CD14-positive monocyte (primary cell): Measurements from ENCODE around the gene SYCP1. TPM values are rescaled to one million over a fixed set of nuclear protein-coding genes. Genes with fewer than 3 reads are reported as not detected.

Source experiments
- DNase-seq, 3 donors: peaks; one replicate each; pipeline ENCODE4 v3.0.0-alpha.2; 2011 to 2022
- H2AFZ ChIP-seq: 2 replicates; pipeline ENCODE4 v1.6.0; 2012; ENCODE audit warnings: mild to moderate bottlenecking, low read depth, low read length, inconsistent platforms; ENCODE audit not compliant: insufficient read depth, poor library complexity, severe bottlenecking
- H3K27ac ChIP-seq, 2 donors: 1 replicate in 1 of 2; 2 replicates in 1 of 2; pipeline ENCODE4 v1.5.1; 2012 to 2013; ENCODE audit warnings: low read length in 2 of 2, control low read depth in 1 of 2, inconsistent platforms in 1 of 2, low read depth in 1 of 2, mild to moderate bottlenecking in 1 of 2
- H3K27me3 ChIP-seq, 2 donors: one replicate each; pipeline versions ENCODE4 v1.6.0 to v1.6.1; 2011 to 2013; ENCODE audit warnings: low read length in 2 of 2; ENCODE audit not compliant: control insufficient read depth in 2 of 2, insufficient read depth in 2 of 2
- H3K36me3 ChIP-seq, 2 donors: replicated peaks in 1 of 2; 1 replicate in 1 of 2; 2 replicates in 1 of 2; pipeline versions ENCODE4 v1.5.1 to v1.6.1; 2012 to 2013; ENCODE audit warnings: low read length in 2 of 2, control low read depth in 1 of 2, inconsistent platforms in 1 of 2, mild to moderate bottlenecking in 1 of 2; ENCODE audit not compliant: insufficient read depth in 2 of 2, control insufficient read depth in 1 of 2
- H3K4me1 ChIP-seq, 2 donors: 1 replicate in 1 of 2; 2 replicates in 1 of 2; pipeline versions ENCODE4 v1.5.1 to v1.6.1; 2012 to 2013; ENCODE audit warnings: low read length in 2 of 2, control low read depth in 1 of 2, inconsistent platforms in 1 of 2, mild to moderate bottlenecking in 1 of 2, moderate library complexity in 1 of 2; ENCODE audit not compliant: insufficient read depth in 2 of 2, control insufficient read depth in 1 of 2
- H3K4me2 ChIP-seq: replicated peaks from 2 replicates; pipeline ENCODE3; 2012; ENCODE audit warnings: low read length, moderate library complexity, mild to moderate bottlenecking; ENCODE audit not compliant: poor library complexity, severe bottlenecking; ENCODE audit errors: extremely low read depth
- H3K4me3 ChIP-seq, 3 experiments: fragments of 200-600 bp in 1 of 3; sonication (generic) in 1 of 3; replicated peaks in 1 of 3; 1 replicate in 2 of 3; 2 replicates in 1 of 3; pipeline ENCODE4 v1.5.1; 2011 to 2013; ENCODE audit warnings: low read length in 3 of 3, mild to moderate bottlenecking in 3 of 3, control low read depth in 2 of 3, low read depth in 2 of 3, inconsistent platforms in 1 of 3, moderate library complexity in 1 of 3
- H3K79me2 ChIP-seq: 2 replicates; pipeline ENCODE4 v1.6.0; 2012; ENCODE audit warnings: mild to moderate bottlenecking, control low read depth, inconsistent platforms, low read length, moderate library complexity; ENCODE audit not compliant: insufficient read depth
- H3K9ac ChIP-seq: 2 replicates; pipeline ENCODE4 v1.6.0; 2017; ENCODE audit warnings: low read length, mild to moderate bottlenecking; ENCODE audit not compliant: insufficient read depth, poor library complexity, severe bottlenecking
- H3K9me3 ChIP-seq, 2 donors: replicated peaks in 1 of 2; 1 replicate in 1 of 2; 2 replicates in 1 of 2; pipeline versions ENCODE4 v1.5.1 to v1.6.1; 2012 to 2013; ENCODE audit warnings: low read length in 2 of 2, control low read depth in 1 of 2; ENCODE audit not compliant: control insufficient read depth in 1 of 2, insufficient read depth in 1 of 2
- H4K20me1 ChIP-seq: 2 replicates; pipeline ENCODE4 v1.6.0; 2012; ENCODE audit warnings: mild to moderate bottlenecking, low read length, control low read depth, moderate library complexity; ENCODE audit not compliant: insufficient read depth
- H3K27ac Mint-ChIP-seq, 7 donors: one replicate each; pipeline ENCODE4 v1.8.0; 2020; ENCODE audit warnings: mild to moderate bottlenecking in 7 of 7, mixed read lengths in 7 of 7, moderate library complexity in 6 of 7, inconsistent platforms in 2 of 7
- H3K27me3 Mint-ChIP-seq, 3 donors: one replicate each; pipeline ENCODE4 v1.8.0; 2021 to 2022; ENCODE audit warnings: low read depth in 3 of 3, mild to moderate bottlenecking in 3 of 3, mixed read lengths in 3 of 3, moderate library complexity in 3 of 3, inconsistent platforms in 1 of 3
- H3K36me3 Mint-ChIP-seq, 2 donors: one replicate each; pipeline ENCODE4 v1.8.0; 2020; ENCODE audit warnings: mixed read lengths in 2 of 2, inconsistent platforms in 1 of 2, mild to moderate bottlenecking in 1 of 2
- H3K4me1 Mint-ChIP-seq: one replicate; pipeline ENCODE4 v1.8.0; 2020; ENCODE audit warnings: mild to moderate bottlenecking, mixed read lengths
- H3K4me3 Mint-ChIP-seq, 2 donors: one replicate each; pipeline ENCODE4 v1.8.0; 2020; ENCODE audit warnings: mild to moderate bottlenecking in 2 of 2, mixed read lengths in 2 of 2, moderate library complexity in 1 of 2
- H3K9me3 Mint-ChIP-seq, 7 donors: one replicate each; pipeline ENCODE4 v1.8.0; 2020 to 2022; ENCODE audit warnings: mixed read lengths in 7 of 7, mild to moderate bottlenecking in 6 of 7, moderate library complexity in 6 of 7, inconsistent platforms in 2 of 7
- WGBS: methylation state at CpG from one replicate; pipeline ENCODE4 v1.1.5; 2013; ENCODE audit warnings: missing lambda C conversion rate; ENCODE audit not compliant: insufficient coverage; 5-methylcytosine and 5-hydroxymethylcytosine counted together
- intact Hi-C, 2 donors: fragments of 100-400 bp; cut with micrococcal nuclease; formaldehyde crosslinking; loops; one replicate each; pipeline versions ENCODE4 v1.15.0 to v1.15.1; 2023
- polyA plus RNA-seq, 3 donors: library from polyadenylated mRNA; depleted of rRNA in 1 of 3; unstranded in 2 of 3; stranded (reverse) in 1 of 3; fragments of 300-500 nt in 2 of 3; fragments of >200 nt in 1 of 3; fragmentation: Illumina TruSeq in 2 of 3; gene quantifications; 1 replicate in 2 of 3; 2 replicates in 1 of 3; pipeline ENCODE4 v1.2.3, GENCODE V29; 2012 to 2021
- TF ChIP-seq, protein P1 (sequence below): fragments of 200-600 bp; IDR thresholded peaks from one replicate; pipeline ENCODE4 v1.8.0; 2022; ENCODE audit warnings: antibody characterized with exemption, mild to moderate bottlenecking

Gene SYCP1
- polyA plus RNA-seq, 3 donors = not detected

DNA sequence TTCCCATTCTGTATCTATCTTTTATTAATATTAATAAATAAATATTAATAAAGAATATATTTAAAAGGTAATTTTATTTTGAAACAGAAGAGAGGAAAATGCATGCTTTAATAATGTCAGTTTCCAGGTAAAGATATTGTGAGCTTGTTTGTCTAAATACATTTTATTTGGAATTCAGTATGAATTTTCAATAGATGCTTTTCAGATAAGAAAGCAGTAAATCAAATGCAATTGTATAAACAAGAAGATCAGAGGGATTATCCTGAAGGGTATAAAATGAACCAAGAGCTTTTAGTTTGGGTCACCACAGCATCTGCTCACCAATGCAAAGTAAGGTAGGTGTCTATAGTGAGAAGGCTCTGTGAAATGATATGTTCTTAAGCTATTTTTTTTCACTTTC, 174.9 kb downstream of the SYCP1 start, which contains the start of gene TSHB:
Gene TSHB (plus strand): TSS at position 301 of the 400 bp plus-strand sequence. CDS start 3,537 bp downstream, outside the sequence.
- H3K9me3 Mint-ChIP-seq = peaks cover 0 to 2% (median 0%) of the 10 kb centered on the region in 7 donors
- no peak within 1 kb of the TSS for H2AFZ ChIP-seq
- H3K4me3 ChIP-seq = no peak within 1 kb of the TSS
- H3K4me1 ChIP-seq = no peaks in the 10 kb centered on the region
- no peak within 1 kb of the TSS for H3K9ac ChIP-seq
- H3K4me3 Mint-ChIP-seq = no peak within 1 kb of the TSS
- H3K27ac ChIP-seq = no peak within 1 kb of the TSS
- H3K36me3 Mint-ChIP-seq = no peaks in the 10 kb centered on the region
- no peaks in the 10 kb centered on the region for H3K4me1 Mint-ChIP-seq
- no peaks in the 10 kb centered on the region for H4K20me1 ChIP-seq
- no peaks in the 10 kb centered on the region for H3K27me3 ChIP-seq
- H3K4me2 ChIP-seq = no peak within 1 kb of the TSS
- no peaks in the 10 kb centered on the region for H3K9me3 ChIP-seq
- intact Hi-C loops = no loop called here
- TF ChIP-seq, protein P1, sequence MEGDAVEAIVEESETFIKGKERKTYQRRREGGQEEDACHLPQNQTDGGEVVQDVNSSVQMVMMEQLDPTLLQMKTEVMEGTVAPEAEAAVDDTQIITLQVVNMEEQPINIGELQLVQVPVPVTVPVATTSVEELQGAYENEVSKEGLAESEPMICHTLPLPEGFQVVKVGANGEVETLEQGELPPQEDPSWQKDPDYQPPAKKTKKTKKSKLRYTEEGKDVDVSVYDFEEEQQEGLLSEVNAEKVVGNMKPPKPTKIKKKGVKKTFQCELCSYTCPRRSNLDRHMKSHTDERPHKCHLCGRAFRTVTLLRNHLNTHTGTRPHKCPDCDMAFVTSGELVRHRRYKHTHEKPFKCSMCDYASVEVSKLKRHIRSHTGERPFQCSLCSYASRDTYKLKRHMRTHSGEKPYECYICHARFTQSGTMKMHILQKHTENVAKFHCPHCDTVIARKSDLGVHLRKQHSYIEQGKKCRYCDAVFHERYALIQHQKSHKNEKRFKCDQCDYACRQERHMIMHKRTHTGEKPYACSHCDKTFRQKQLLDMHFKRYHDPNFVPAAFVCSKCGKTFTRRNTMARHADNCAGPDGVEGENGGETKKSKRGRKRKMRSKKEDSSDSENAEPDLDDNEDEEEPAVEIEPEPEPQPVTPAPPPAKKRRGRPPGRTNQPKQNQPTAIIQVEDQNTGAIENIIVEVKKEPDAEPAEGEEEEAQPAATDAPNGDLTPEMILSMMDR = no peak
- H3K79me2 ChIP-seq = no peaks in the 10 kb centered on the region
- H3K36me3 ChIP-seq = no peaks in the 10 kb centered on the region
- DNase-seq = no peak
- no peak within 1 kb of the TSS for H3K27ac Mint-ChIP-seq
- peaks cover 0 to 2% (median 0%) of the 10 kb centered on the region in 3 donors for H3K27me3 Mint-ChIP-seq

DNA sequence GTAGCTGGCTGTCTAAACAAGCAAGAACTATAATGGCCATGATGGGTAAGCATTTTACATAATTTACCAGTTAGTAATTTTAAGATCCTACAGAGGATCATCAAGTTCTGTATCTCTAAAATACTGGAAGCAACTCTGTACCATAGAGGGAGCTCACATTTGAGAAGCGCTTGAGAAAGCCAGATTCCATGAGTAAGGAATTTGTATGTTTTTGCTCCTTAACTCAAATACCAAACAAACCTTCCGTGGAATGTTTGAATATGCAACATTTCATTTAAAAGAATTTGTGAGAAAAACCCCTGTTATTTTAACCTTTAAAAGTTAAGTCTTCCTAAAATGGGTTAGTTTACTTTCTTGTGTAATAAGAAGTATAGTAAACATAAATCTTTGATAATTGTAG, 176.9 kb downstream of the SYCP1 start:
- intact Hi-C loops = no loop called here
- H3K4me1 Mint-ChIP-seq = no peaks in the 10 kb centered on the region

More for the DNA sequence above, 176.9 kb downstream of the SYCP1 start:
- Mint-ChIP-seq H3K36me3 (no peaks in the 10 kb centered on the region), H3K4me3 (no peak overlapping the region), H3K9me3 (peaks cover 0 to 2% (median 0%) of the 10 kb centered on the region in 7 donors), H3K27me3 (peaks cover 0 to 2% (median 0%) of the 10 kb centered on the region in 3 donors), H3K27ac (no peak overlapping the region)
- Histone ChIP-seq H3K27ac (no peak overlapping the region), H3K27me3 (no peaks in the 10 kb centered on the region), H3K4me2 (no peak overlapping the region), H3K79me2 (no peaks in the 10 kb centered on the region), H3K36me3 (no peaks in the 10 kb centered on the region), H3K9ac (no peak overlapping the region), H4K20me1 (no peaks in the 10 kb centered on the region), H3K9me3 (no peaks in the 10 kb centered on the region), H2AFZ (no peak overlapping the region), H3K4me3 (no peak overlapping the region), H3K4me1 (no peaks in the 10 kb centered on the region)
- TF ChIP-seq, protein P1 = no peak
- DNase-seq = no peak
- WGBS = no CpG with 5 or more reads among the region's 2 CpGs
